GM10266 (cell line): ENCODE results near the gene TSHB.

Experiments
- DNase-seq: peaks from one replicate; pipeline ENCODE4 v3.0.0; 2012; ENCODE audit errors: extremely low spot score
- TF ChIP-seq, protein P1 (sequence below): IDR thresholded peaks from 2 replicates; pipeline ENCODE4 v1.5.1; 2012; ENCODE audit warnings: mild to moderate bottlenecking, low read depth; ENCODE audit not compliant: control insufficient read depth, insufficient read depth; ENCODE audit errors: missing control alignments

TSHB gene

DNA sequence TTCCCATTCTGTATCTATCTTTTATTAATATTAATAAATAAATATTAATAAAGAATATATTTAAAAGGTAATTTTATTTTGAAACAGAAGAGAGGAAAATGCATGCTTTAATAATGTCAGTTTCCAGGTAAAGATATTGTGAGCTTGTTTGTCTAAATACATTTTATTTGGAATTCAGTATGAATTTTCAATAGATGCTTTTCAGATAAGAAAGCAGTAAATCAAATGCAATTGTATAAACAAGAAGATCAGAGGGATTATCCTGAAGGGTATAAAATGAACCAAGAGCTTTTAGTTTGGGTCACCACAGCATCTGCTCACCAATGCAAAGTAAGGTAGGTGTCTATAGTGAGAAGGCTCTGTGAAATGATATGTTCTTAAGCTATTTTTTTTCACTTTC lies at the start of gene TSHB:
TSS of gene TSHB (plus strand) at position 301 of the 400 bp plus-strand sequence. CDS start 3,537 bp downstream, outside the sequence.
- TF ChIP-seq, protein P1, sequence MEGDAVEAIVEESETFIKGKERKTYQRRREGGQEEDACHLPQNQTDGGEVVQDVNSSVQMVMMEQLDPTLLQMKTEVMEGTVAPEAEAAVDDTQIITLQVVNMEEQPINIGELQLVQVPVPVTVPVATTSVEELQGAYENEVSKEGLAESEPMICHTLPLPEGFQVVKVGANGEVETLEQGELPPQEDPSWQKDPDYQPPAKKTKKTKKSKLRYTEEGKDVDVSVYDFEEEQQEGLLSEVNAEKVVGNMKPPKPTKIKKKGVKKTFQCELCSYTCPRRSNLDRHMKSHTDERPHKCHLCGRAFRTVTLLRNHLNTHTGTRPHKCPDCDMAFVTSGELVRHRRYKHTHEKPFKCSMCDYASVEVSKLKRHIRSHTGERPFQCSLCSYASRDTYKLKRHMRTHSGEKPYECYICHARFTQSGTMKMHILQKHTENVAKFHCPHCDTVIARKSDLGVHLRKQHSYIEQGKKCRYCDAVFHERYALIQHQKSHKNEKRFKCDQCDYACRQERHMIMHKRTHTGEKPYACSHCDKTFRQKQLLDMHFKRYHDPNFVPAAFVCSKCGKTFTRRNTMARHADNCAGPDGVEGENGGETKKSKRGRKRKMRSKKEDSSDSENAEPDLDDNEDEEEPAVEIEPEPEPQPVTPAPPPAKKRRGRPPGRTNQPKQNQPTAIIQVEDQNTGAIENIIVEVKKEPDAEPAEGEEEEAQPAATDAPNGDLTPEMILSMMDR = no peak
- no peak for DNase-seq

DNA sequence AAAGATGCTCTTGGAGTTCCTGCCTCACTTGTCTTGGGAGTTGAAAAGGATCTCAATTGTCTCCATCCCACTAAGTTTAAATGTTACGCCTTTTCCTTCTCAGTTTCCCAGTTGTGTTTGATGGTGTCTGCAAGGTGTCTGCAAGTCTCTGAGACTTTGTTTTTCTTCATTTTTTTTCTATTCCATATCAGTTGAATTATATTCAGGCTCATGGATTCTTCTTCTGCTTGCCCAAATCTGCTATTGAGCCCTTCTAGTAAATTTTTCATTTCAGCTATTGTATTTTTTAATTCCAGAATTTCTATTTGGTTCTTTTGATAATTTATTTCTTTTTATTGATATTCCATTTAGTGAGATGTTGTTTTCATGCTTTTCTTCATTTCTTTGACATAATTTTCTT lies 47.4 kb upstream of the TSHB start:
- DNase-seq = no peak
- TF ChIP-seq, protein P1 = no peak

DNA sequence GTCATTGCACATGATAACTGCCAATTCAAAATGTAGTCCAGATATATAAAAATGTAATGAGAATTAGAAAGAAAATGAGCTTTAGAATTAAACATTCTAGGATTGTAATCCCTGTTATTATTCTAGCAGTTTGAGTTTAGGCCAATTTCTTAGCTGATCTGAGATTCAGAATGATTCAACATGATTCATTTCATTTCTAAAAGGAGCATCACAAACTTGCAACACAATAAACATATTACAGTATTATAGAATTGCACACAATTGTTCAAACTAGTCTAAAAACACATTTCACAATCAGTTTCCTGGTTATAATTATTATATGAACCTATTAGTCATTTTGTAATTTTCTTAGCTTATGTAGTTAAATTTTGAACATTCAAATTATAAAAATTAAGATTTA lies 43.3 kb upstream of the TSHB start:
- TF ChIP-seq, protein P1 = no peak
- DNase-seq = no peak

DNA sequence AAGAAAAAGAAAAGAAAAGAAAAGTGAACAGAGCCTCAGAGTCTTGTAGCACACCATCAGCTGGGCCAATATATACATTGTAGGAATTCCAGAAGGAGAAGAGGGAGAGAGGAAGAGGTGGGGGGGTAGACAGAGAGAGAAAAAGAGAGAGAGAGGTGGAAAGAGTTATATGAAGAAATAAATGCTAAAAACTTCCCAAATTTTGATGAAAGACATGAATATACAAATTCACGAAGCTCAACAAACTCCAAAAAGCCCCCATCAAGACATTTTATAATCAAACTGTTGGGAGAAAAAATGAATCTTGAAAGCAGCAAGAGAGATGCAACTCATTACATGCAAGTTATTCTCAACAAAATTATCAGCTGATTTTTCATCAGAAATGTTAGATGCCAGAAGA lies 41.5 kb upstream of the TSHB start:
- no peak for DNase-seq
- TF ChIP-seq, protein P1 = no peak

DNA sequence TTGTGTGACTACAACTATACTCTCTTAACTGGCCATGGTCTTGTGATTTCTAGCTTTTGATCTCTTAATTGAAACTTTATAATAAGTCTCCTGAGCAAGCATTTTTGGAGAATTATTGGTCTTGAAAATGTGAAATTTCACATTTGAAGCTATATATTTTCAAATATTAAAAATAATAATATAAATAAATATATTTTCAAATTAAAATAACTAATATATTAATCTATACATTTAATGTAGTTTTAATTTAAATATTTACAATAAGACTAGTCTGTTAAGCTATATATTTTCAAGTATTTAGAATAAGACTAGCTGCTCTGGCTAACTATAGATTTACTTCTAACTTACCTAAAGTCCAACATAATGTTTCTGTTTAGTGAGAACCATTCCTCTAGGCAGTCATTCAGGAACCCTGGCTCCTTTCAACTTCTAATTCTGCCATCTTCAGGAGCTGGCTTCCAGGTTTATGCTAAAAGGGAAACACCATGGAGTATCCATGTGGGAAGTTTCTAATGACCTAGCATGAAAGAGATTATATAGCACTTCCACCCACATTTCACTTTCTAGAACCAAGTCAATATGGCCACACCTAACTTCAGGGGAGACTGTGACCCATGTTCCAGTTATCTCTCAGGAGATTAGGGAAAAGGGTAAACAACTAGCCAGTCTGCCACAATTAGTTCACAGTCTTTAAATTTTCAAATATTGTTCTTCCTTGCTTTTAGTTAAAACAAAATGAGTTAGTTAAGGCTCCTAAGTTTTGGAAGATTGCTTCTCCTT lies 31.9 kb upstream of the TSHB start:
- TF ChIP-seq, protein P1 = no peak
- no peak for DNase-seq

DNA sequence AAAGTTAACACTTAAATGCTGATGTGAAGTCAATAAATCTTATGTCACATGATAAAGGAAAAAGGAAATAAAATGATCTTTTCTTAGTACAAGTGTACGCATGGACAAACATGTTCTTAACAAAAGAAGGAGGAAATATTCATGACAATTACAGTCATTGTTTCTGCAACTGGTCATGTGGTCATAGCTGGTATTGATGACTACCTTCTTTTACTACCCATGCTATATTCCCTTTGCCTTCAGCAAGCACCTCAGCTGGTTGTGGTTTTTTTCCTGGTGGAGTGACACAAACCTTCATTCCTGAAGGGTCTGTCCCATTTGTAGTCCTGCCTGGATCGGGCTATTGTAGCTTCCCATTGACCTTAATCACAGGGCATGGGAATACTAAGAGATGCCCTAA lies 23.4 kb upstream of the TSHB start:
- no peak for DNase-seq
- TF ChIP-seq, protein P1 = no peak

DNA sequence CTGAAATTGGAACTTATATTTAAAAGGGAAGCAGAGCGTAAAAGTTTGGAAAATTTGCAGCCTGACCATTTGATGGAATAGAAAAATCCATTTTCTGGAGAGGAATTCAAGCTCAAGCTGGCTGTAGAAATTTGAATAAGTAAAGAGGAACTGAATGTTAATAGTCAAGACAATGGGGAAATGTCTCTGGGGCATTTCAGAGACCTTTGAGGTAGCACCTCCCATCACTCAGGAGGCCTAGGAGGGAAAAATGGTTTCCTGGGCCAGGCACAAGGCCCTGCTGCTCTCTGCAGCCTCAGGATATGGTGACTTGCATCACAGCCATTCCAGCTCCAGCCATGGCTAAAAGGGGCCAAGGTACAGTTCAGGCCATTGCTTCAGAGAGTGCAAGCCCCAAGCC lies 17.6 kb upstream of the TSHB start:
- no peak for DNase-seq
- TF ChIP-seq, protein P1 = no peak
